WERI-Rb-1 (cell line): Measurements from ENCODE around the gene GCHFR.

Experiments
- DNase-seq: peaks from one replicate; pipeline ENCODE4 v3.0.0-alpha.2; 2020
- H3K27ac ChIP-seq: fragments of 250-450 bp; sonication (Bioruptor Pico); 2 replicates; pipeline ENCODE4 v1.5.1; 2020; ENCODE audit warnings: mild to moderate bottlenecking, moderate library complexity
- H3K27me3 ChIP-seq: fragments of 250-450 bp; sonication (Bioruptor Pico); 2 replicates; pipeline ENCODE4 v1.5.1; 2021; ENCODE audit warnings: mild to moderate bottlenecking, low read depth, moderate library complexity; ENCODE audit not compliant: insufficient read depth, severe bottlenecking
- H3K36me3 ChIP-seq: fragments of 250-450 bp; sonication (Bioruptor Pico); 2 replicates; pipeline ENCODE4 v1.5.1; 2020; ENCODE audit warnings: mild to moderate bottlenecking, moderate library complexity
- H3K4me3 ChIP-seq: 2 replicates; pipeline ENCODE4 v1.5.1; 2011; ENCODE audit warnings: low read depth, mild to moderate bottlenecking, control low read depth, low read length
- H3K9me3 ChIP-seq: fragments of 250-450 bp; sonication (Bioruptor Pico); 2 replicates; pipeline ENCODE4 v1.5.1; 2021; ENCODE audit warnings: mild to moderate bottlenecking, moderate library complexity; ENCODE audit not compliant: severe bottlenecking
- CTCF ChIP-seq: IDR thresholded peaks from 2 replicates; pipeline ENCODE4 v1.5.1; 2011; ENCODE audit warnings: low read depth, mild to moderate bottlenecking, control low read depth, inconsistent platforms, low read length

GCHFR gene

GRCh38 chr15:40754883-40755811 lies 8.7 kb upstream of the GCHFR start, which contains the start of gene RMDN3:
RMDN3 (minus strand) TSS chr15:40755254; CDS start chr15:40754783, 471 bp downstream.
- DNase-seq: peak; percentile 92

GRCh38 chr15:40755812-40756208 lies 8.1 kb upstream of the GCHFR start:
- DNase-seq: no peak
- Histone ChIP-seq H3K36me3 (peaks cover 25% of the 10 kb centered on the region), H3K4me3 (peak overlapping the region; percentile 91), H3K9me3 (no peaks in the 10 kb centered on the region), H3K27me3 (no peaks in the 10 kb centered on the region), H3K27ac (peak overlapping the region; percentile 96)
- TF ChIP-seq CTCF: no peak

More at GRCh38 chr15:40754883-40755811, 8.7 kb upstream of the GCHFR start, which contains the start of gene RMDN3:
- no peak for TF ChIP-seq CTCF
- Histone ChIP-seq H3K36me3 (peaks cover 29% of the 10 kb centered on the region), H3K4me3 (peak within 1 kb of the TSS; percentile 91), H3K27me3 (no peaks in the 10 kb centered on the region), H3K9me3 (no peaks in the 10 kb centered on the region), H3K27ac (peak within 1 kb of the TSS; percentile 96)

GRCh38 chr15:40756938-40757337 lies 6.9 kb upstream of the GCHFR start:
- Histone ChIP-seq H3K27me3 (no peaks in the 10 kb centered on the region), H3K4me3 (no peak overlapping the region), H3K36me3 (peaks cover 14% of the 10 kb centered on the region), H3K9me3 (no peaks in the 10 kb centered on the region), H3K27ac (peak overlapping the region; percentile 30)
- TF ChIP-seq CTCF: no peak
- DNase-seq: no peak

GRCh38 chr15:40759961-40760360 lies 3.9 kb upstream of the GCHFR start:
- H3K9me3 ChIP-seq: no peaks in the 10 kb centered on the region
- no peak for DNase-seq
- H3K4me3 ChIP-seq: no peak overlapping the region
- no peaks in the 10 kb centered on the region; the same call in 1 of the 2 replicates for H3K36me3 ChIP-seq
- H3K27ac ChIP-seq: no peak overlapping the region
- no peaks in the 10 kb centered on the region for H3K27me3 ChIP-seq
- no peak for TF ChIP-seq CTCF

- Histone ChIP-seq H3K27me3 (no peaks in the 10 kb centered on the region), H3K4me3 (peak overlapping the region; percentile 68), H3K36me3 (peaks cover 15% of the 10 kb centered on the region), H3K9me3 (no peaks in the 10 kb centered on the region), H3K27ac (peak overlapping the region; percentile 87)
- DNase-seq: peak; percentile 71
- no peak for TF ChIP-seq CTCF
Observed at GRCh38 chr15:40762919-40763800, 708 bp upstream of the GCHFR start.
